ENCODE data around the gene CD47.

DNA sequence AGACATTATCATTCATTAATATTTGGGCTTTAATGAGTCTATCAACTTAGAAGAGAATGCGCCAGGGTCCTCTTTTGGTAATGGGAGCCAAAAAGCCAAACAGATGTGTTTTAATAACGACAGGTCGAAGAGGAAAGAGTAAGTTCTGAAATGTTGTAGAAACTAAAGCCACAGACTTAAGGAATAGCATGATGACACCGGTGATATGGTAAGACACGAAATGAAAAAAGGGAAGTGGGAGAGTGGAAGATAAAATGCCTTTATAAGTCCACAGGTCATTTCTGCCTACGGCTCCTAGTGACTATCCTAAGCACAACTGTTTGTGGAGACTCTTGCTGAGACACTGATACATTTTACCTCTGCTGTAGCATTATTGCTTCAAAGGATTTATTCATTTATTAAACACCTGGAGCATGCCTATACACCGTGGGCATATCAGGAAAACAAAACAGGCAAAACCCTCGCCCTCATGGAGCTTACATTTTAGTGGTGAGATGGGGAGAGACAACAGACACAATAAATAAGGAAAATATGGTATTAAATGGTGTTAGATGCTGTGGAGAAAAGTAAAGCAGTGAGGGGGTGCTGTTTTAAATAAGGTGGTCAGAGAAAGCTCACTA lies 11.7 kb upstream of the CD47 start:
- TF ChIP-seq RCOR1 (IDR thresholded peaks at IDR 0.05; ENCODE audit: insufficient replicate concordance, low read length): no peak
- no peak for TF ChIP-seq MAZ (IDR thresholded peaks at IDR 0.05; ENCODE audit: borderline replicate concordance, low read depth, low read length)
- no peak for TF ChIP-seq SMC3 (IDR thresholded peaks at IDR 0.05; ENCODE audit: low read depth, low read length)
- TF ChIP-seq, protein P1, sequence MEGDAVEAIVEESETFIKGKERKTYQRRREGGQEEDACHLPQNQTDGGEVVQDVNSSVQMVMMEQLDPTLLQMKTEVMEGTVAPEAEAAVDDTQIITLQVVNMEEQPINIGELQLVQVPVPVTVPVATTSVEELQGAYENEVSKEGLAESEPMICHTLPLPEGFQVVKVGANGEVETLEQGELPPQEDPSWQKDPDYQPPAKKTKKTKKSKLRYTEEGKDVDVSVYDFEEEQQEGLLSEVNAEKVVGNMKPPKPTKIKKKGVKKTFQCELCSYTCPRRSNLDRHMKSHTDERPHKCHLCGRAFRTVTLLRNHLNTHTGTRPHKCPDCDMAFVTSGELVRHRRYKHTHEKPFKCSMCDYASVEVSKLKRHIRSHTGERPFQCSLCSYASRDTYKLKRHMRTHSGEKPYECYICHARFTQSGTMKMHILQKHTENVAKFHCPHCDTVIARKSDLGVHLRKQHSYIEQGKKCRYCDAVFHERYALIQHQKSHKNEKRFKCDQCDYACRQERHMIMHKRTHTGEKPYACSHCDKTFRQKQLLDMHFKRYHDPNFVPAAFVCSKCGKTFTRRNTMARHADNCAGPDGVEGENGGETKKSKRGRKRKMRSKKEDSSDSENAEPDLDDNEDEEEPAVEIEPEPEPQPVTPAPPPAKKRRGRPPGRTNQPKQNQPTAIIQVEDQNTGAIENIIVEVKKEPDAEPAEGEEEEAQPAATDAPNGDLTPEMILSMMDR (conservative IDR thresholded peaks at IDR 0.05; ENCODE audit: low read depth, low read length): no peak
- TF ChIP-seq POLR2A (IDR thresholded peaks at IDR 0.05; ENCODE audit: low read depth, low read length): no peak
- no peak for TF ChIP-seq RAD21 (IDR thresholded peaks at IDR 0.05; ENCODE audit: low read length)
- TF ChIP-seq RFX5 (IDR thresholded peaks at IDR 0.05; ENCODE audit: low read depth, low read length): no peak
- TF ChIP-seq CEBPB (IDR thresholded peaks at IDR 0.05; ENCODE audit: low read depth, low read length): no peak
- TF ChIP-seq BHLHE40 (IDR thresholded peaks at IDR 0.05; ENCODE audit: low read depth, low read length): no peak
- TF ChIP-seq FOS (IDR thresholded peaks at IDR 0.05; ENCODE audit: low read depth, low read length): no peak
- TF ChIP-seq, protein P2, sequence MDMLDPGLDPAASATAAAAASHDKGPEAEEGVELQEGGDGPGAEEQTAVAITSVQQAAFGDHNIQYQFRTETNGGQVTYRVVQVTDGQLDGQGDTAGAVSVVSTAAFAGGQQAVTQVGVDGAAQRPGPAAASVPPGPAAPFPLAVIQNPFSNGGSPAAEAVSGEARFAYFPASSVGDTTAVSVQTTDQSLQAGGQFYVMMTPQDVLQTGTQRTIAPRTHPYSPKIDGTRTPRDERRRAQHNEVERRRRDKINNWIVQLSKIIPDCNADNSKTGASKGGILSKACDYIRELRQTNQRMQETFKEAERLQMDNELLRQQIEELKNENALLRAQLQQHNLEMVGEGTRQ (IDR thresholded peaks at IDR 0.05; ENCODE audit: low read depth, low read length): no peak
- no peak for TF ChIP-seq MAFK (IDR thresholded peaks at IDR 0.05; ENCODE audit: low read depth, low read length)
- TF ChIP-seq MXI1 (IDR thresholded peaks at IDR 0.05; ENCODE audit: borderline replicate concordance, low read depth, low read length): no peak

All from IMR-90 (cell line).